HG02759 (cell line): ENCODE measurements around the gene CPHXL2.
A peak's percentile ranks its signal among the peaks of the same experiment; 100 is the strongest.

ENCODE experiments used
- ATAC-seq: cut with Tn5 transposase; IDR thresholded peaks from one replicate; pipeline ENCODE4 v1.9.1; 2021; ENCODE audit warnings: mild to moderate bottlenecking, moderate library complexity; ENCODE audit not compliant: unreplicated experiment

CPHXL2 gene

GRCh38 chr16:75676909-75677308 lies at the start of gene CPHXL2:
Gene CPHXL2 (minus strand): TSS chr16:75677009. CDS start chr16:75676999, 10 bp downstream.
- no peak for ATAC-seq

GRCh38 chr16:75726390-75726789 lies 49.6 kb upstream of the CPHXL2 start, which contains the start of gene CPHXL:
Gene CPHXL (minus strand): TSS chr16:75726490. CDS start chr16:75726442, 48 bp downstream.
- ATAC-seq = no peak

GRCh38 chr16:75718452-75718851 lies 41.6 kb upstream of the CPHXL2 start:
- ATAC-seq = no peak

GRCh38 chr16:75714661-75715060 lies 37.9 kb upstream of the CPHXL2 start:
- ATAC-seq = no peak

- ATAC-seq = no peak
Observed at GRCh38 chr16:75710344-75710743, 33.5 kb upstream of the CPHXL2 start.

GRCh38 chr16:75703306-75703705 lies 26.5 kb upstream of the CPHXL2 start:
- ATAC-seq = no peak

GRCh38 chr16:75702242-75702641 lies 25.4 kb upstream of the CPHXL2 start:
- no peak for ATAC-seq

GRCh38 chr16:75701361-75701760 lies 24.6 kb upstream of the CPHXL2 start, which contains the start of gene DUXB:
Gene DUXB (minus strand): TSS chr16:75701461. CDS start chr16:75701418, 43 bp downstream.
- ATAC-seq = no peak

GRCh38 chr16:75697571-75697970 lies 20.8 kb upstream of the CPHXL2 start:
- no peak for ATAC-seq

- no peak for ATAC-seq
Observed at GRCh38 chr16:75695708-75696107, 18.9 kb upstream of the CPHXL2 start.

- no peak for ATAC-seq
Observed at GRCh38 chr16:75687361-75687760, 10.6 kb upstream of the CPHXL2 start.

GRCh38 chr16:75682308-75682707 lies 5.5 kb upstream of the CPHXL2 start:
- no peak for ATAC-seq

- no peak for ATAC-seq
Observed at GRCh38 chr16:75679366-75679765, 2.6 kb upstream of the CPHXL2 start.

- ATAC-seq = no peak
Observed at GRCh38 chr16:75667503-75667902, 9.3 kb downstream of the CPHXL2 start.

- no peak for ATAC-seq
Observed at GRCh38 chr16:75660726-75661302, 16.0 kb downstream of the CPHXL2 start.

GRCh38 chr16:75660321-75660720 lies 16.5 kb downstream of the CPHXL2 start:
- no peak for ATAC-seq

GRCh38 chr16:75658175-75658574 lies 18.6 kb downstream of the CPHXL2 start:
- ATAC-seq = no peak

GRCh38 chr16:75653922-75654321 lies 22.9 kb downstream of the CPHXL2 start:
- no peak for ATAC-seq

- ATAC-seq = peak; percentile 36
Observed at GRCh38 chr16:75648265-75649076, 28.3 kb downstream of the CPHXL2 start.

GRCh38 chr16:75647492-75648264 lies 29.1 kb downstream of the CPHXL2 start, which contains the start of the genes KARS1 and TERF2IP:
Gene KARS1 (minus strand): TSS chr16:75647665. CDS start chr16:75647639, 26 bp downstream.
Gene TERF2IP (plus strand): TSS chr16:75647773. CDS start chr16:75647883, 110 bp downstream.
- ATAC-seq = peak; percentile 84

- peak; percentile 25 for ATAC-seq
Observed at GRCh38 chr16:75647112-75647491, 29.7 kb downstream of the CPHXL2 start.
